NCI-H2029 (cell line): ENCODE data around the gene BBS1.
"Not testable (repeated sequence)": the region's sequence is repeated elsewhere in the genome, so short reads cannot be mapped to it uniquely, and the experiment has no call there.

Experiments
- DNase-seq: peaks from one replicate; lab custom pipeline; 2025; lab: John Stamatoyannopoulos, UW

BBS1 gene

DNA sequence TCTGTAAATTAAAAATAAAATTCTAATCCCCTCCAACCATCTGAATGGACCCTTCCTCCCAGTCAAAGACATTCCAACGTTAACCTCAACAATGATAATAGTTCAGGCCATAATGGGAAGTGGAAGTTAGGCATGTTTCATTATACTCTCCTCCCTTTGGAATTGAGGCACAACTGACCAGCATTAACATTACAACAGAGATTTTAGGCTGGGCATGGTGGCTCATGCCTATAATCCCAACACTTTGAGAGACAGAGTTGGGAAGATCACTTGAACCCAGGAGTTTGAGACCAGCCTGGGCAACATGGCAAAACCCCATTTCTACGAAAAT is 60.4 kb downstream of the BBS1 start:
- no peak for DNase-seq

DNA sequence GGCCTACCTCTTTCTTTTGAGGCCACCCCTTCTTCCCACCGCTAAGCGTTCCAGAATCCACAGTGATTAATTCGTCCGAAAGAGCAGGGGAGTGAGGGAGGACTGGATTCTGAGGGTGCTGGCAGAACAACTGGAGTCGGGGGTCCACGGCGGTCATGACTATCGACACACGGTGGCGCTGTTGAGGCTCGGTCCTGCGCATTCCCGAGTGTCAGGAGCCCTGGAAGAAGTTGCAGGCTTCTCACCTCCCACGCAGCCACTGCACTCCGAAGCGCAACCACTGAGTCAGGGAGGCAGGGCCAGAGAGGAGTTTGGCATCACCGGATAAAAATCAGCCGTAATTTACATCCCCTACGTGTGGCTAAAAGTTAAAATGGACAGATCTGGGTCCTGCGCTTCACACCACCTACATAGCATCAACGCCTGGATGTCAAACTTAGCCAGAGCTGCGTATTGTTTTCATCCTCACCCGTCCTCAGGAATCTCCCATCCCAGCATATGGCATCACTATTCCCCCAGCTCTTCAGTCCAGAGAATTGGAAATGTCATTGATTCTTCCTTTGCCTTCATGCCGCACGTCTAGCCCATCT is 68.7 kb downstream of the BBS1 start:
- peak; percentile 35 for DNase-seq

DNA sequence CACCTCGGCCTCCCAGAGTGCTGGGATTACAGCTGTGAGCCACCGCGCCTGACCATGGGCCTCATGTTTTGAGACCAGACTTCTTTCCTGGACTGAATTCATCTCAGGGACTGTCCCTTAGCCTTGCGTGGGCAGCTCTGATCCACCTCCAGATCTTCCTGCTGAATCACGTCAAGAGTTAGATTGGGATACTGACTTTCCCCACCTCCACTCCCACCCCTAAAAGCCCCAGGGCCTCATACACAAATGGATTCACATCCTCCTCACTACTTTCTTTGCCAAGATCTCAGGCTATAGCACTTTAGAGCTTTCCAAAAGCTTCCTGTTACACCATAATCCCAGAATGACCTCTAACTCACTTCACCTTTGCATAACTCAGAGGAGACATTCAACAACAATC is 70.4 kb downstream of the BBS1 start:
- no peak for DNase-seq

DNA sequence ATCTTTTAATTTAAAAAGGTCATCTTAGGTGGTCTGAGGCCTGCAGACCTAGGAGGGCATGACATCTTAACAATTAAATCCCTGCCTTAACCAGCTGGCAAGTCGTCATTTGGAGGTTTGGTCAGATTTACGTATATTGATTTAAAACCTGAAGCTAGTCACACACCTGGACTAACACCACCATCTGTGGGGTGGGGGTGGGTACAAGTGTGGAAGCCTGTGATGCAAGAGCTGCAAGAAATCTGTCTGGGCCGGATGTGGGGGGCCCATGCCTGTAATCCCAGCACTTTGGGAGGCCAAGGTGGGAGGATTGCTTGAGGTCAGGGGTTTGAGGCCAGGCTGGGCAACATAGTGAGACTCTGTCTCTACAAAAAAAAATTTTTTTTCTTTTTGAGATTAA is 70.8 kb downstream of the BBS1 start:
- no peak for DNase-seq

DNA sequence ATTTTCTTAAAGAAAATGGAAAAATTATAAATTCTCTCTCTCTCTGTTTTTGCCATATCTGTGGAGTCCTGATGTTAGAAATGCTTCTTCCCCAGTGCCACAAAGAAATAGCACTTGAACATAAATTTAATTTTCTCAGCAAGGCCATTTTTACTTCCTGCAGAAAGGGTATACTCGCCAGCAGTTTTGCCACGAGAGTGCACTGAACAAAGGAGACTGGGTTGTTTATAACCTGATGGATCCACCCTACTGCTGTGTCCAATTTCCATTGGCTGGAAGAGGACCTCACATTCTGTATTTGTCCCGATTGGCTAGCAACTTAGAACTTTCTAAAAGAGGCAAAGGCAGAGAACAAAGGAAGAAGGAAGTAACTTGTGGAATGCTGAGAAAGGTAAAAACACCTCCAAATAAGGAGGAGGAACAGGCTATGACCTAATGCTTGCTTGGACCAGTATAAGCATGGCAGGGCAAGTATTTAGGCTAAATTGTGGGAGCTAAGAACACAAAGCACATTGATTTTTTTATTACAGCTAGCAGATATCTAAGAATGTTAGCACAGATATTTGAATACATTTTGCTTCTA is 72.2 kb downstream of the BBS1 start:
- not testable (repeated sequence) for DNase-seq
